ENCODE measurements around the gene ELOA. TPM values are rescaled to one million over a fixed set of nuclear protein-coding genes. Genes with fewer than 3 reads are reported as not detected.

Gene ELOA
- total and polyA plus RNA-seq, 2 of the 13 experiments (the other 11 are each of a cell fraction or from before 2014, with no cell fraction given): 14.2 to 28.5 TPM

DNA sequence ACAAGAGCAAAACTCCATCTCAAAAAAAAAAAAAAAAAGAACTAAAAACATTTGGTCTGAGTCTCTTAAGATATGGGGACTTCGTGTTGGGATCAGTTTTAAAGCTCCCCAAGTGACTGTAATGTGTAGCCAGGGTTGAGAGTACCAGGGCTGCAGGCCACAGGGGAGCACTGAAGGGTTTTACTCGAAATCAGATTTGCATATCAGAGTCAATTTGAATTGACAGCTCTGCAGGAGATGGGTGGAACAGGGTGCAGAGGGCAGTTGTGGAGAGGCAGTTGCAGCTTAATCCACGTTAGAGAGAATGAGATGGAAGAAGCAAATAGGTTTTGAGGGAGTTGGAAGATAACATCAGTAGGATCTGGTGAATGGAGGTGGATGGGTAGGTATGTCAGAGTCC, 20.6 kb upstream of the ELOA start:
- CTCF ChIA-PET (ENCODE audit: low intra/inter-chr PET ratio, low total read pairs): no interaction called here
- FAIRE-seq: no peak

More for the DNA sequence above, 20.6 kb upstream of the ELOA start:
- no peak overlapping the region for H3K4me3 ChIP-seq (replicated peaks in 1 of 3; ENCODE audit: insufficient read depth in 1 of 3, low read depth in 2 of 3, low read length in 3 of 3)
- H2AFZ ChIP-seq (ENCODE audit: low read length): no peak overlapping the region
- H4K20me1 ChIP-seq (ENCODE audit: insufficient read depth, low read length): no peaks in the 10 kb centered on the region
- no peaks in the 10 kb centered on the region for H3K36me3 ChIP-seq (replicated peaks in 1 of 2; ENCODE audit: control insufficient read depth in 1 of 2, insufficient read depth in 2 of 2, low read length in 2 of 2)
- WGBS (ENCODE audit: low lambda C conversion rate): 69% methylated on average over 3 of the region's 3 CpGs
- H3K4me1 ChIP-seq (ENCODE audit: insufficient read depth, low read length): peaks cover 18% of the 10 kb centered on the region
- no peaks in the 10 kb centered on the region for H3K9me3 ChIP-seq (ENCODE audit: low read length)
- POLR2A ChIA-PET: no interaction called here
- no peaks in the 10 kb centered on the region for H3K79me2 ChIP-seq (ENCODE audit: insufficient read depth, low read length)
- in situ Hi-C loops (cut with HindIII; ENCODE audit: extremely low pct_ligation_motif_present, low pct_unique_long_range_greater_than_20kb): no loop called here
- no peak overlapping the region for H3K27ac ChIP-seq (ENCODE audit: extremely low read length, insufficient read depth, low read length)
- no peak for ATAC-seq
- intact Hi-C loops (cut with micrococcal nuclease; ENCODE audit: unreplicated experiment): no loop called here
- H3K27me3 ChIP-seq (ENCODE audit: control insufficient read depth in 1 of 2, insufficient read depth in 2 of 2, low read length in 2 of 2): no peaks in the 10 kb centered on the region
- BruUV-seq (replicated peaks): no TSS peak
- DNase-seq (ENCODE audit: low spot score): no peak
- no peak overlapping the region for H3K4me2 ChIP-seq (ENCODE audit: low read depth, low read length)
- H3K9ac ChIP-seq (ENCODE audit: insufficient read depth, low read depth, low read length): no peak overlapping the region
- TF ChIP-seq ZFP36L1 (CRISPR knock-in tag; IDR thresholded peaks at IDR 0.05): no peak
- TF ChIP-seq, protein P1, sequence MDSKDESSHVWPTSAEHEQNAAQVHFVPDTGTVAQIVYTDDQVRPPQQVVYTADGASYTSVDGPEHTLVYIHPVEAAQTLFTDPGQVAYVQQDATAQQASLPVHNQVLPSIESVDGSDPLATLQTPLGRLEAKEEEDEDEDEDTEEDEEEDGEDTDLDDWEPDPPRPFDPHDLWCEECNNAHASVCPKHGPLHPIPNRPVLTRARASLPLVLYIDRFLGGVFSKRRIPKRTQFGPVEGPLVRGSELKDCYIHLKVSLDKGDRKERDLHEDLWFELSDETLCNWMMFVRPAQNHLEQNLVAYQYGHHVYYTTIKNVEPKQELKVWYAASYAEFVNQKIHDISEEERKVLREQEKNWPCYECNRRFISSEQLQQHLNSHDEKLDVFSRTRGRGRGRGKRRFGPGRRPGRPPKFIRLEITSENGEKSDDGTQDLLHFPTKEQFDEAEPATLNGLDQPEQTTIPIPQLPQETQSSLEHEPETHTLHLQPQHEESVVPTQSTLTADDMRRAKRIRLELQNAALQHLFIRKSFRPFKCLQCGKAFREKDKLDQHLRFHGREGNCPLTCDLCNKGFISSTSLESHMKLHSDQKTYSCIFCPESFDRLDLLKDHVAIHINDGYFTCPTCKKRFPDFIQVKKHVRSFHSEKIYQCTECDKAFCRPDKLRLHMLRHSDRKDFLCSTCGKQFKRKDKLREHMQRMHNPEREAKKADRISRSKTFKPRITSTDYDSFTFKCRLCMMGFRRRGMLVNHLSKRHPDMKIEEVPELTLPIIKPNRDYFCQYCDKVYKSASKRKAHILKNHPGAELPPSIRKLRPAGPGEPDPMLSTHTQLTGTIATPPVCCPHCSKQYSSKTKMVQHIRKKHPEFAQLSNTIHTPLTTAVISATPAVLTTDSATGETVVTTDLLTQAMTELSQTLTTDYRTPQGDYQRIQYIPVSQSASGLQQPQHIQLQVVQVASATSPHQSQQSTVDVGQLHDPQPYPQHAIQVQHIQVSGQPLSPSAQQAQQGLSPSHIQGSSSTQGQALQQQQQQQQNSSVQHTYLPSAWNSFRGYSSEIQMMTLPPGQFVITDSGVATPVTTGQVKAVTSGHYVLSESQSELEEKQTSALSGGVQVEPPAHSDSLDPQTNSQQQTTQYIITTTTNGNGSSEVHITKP (CRISPR knock-in tag; IDR thresholded peaks at IDR 0.05; ENCODE audit: low read depth): no peak
- TF ChIP-seq, protein P2, sequence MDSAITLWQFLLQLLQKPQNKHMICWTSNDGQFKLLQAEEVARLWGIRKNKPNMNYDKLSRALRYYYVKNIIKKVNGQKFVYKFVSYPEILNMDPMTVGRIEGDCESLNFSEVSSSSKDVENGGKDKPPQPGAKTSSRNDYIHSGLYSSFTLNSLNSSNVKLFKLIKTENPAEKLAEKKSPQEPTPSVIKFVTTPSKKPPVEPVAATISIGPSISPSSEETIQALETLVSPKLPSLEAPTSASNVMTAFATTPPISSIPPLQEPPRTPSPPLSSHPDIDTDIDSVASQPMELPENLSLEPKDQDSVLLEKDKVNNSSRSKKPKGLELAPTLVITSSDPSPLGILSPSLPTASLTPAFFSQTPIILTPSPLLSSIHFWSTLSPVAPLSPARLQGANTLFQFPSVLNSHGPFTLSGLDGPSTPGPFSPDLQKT (CRISPR knock-in tag; IDR thresholded peaks at IDR 0.05; ENCODE audit: borderline replicate concordance): no peak
- TF ChIP-seq, protein P3, sequence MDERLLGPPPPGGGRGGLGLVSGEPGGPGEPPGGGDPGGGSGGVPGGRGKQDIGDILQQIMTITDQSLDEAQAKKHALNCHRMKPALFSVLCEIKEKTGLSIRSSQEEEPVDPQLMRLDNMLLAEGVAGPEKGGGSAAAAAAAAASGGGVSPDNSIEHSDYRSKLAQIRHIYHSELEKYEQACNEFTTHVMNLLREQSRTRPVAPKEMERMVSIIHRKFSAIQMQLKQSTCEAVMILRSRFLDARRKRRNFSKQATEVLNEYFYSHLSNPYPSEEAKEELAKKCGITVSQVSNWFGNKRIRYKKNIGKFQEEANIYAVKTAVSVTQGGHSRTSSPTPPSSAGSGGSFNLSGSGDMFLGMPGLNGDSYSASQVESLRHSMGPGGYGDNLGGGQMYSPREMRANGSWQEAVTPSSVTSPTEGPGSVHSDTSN (CRISPR knock-in tag; IDR thresholded peaks at IDR 0.05): no peak
- TF ChIP-seq, protein P4, sequence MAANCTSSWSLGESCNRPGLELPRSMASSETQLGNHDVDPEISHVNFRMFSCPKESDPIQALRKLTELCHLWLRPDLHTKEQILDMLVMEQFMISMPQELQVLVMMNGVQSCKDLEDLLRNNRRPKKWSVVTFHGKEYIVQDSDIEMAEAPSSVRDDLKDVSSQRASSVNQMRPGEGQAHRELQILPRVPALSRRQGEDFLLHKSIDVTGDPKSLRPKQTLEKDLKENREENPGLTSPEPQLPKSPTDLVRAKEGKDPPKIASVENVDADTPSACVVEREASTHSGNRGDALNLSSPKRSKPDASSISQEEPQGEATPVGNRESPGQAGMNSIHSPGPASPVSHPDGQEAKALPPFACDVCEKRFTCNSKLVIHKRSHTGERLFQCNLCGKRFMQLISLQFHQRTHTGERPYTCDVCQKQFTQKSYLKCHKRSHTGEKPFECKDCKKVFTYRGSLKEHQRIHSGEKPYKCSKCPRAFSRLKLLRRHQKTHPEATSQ (CRISPR knock-in tag; IDR thresholded peaks at IDR 0.05; ENCODE audit: borderline replicate concordance): no peak
- no peak for TF ChIP-seq ZMAT3 (CRISPR knock-in tag; conservative IDR thresholded peaks at IDR 0.05)
- no peak for TF ChIP-seq RXRB (CRISPR knock-in tag; IDR thresholded peaks at IDR 0.05; ENCODE audit: borderline replicate concordance)
- TF ChIP-seq ZNF124 (CRISPR knock-in tag; IDR thresholded peaks at IDR 0.05): no peak
- TF ChIP-seq MEF2D (CRISPR knock-in tag; IDR thresholded peaks at IDR 0.05): no peak
- TF ChIP-seq SRSF9 (IDR thresholded peaks at IDR 0.05; ENCODE audit: borderline replicate concordance, insufficient read depth, low read depth, low read length, poor library complexity, severe bottlenecking): no peak
